ENCODE results near the gene C5orf52.
"Not testable (repeated sequence)": the region's sequence is repeated elsewhere in the genome, so short reads cannot be mapped to it uniquely, and the experiment has no call there.

C5orf52 gene

GRCh38 chr5:157727858-157728257 lies 56.5 kb downstream of the C5orf52 start:
- DNase-seq, result not testable (repeated sequence)
